K562 (cell line): ENCODE measurements around the gene SPATA45. TPM values are rescaled to one million over a fixed set of nuclear protein-coding genes. Genes with fewer than 3 reads are reported as not detected.

Source experiments
- ARHGAP35 ChIP-seq: fragments of 450-650 bp; IDR thresholded peaks from 2 replicates; pipeline ENCODE4 v1.6.1; 2018; ENCODE audit not compliant: partially characterized antibody
- CBX3 ChIP-seq, 2 experiments: IDR thresholded peaks; 1 replicate in 1 of 2; 2 replicates in 1 of 2; pipeline ENCODE4 v1.6.1; 2012; ENCODE audit warnings: inconsistent platforms in 2 of 2, low read length in 2 of 2, borderline replicate concordance in 1 of 2, control low read depth in 1 of 2
- ETV1 ChIP-seq: fragments of 450-650 bp; conservative IDR thresholded peaks from 2 replicates; pipeline ENCODE4 v1.6.1; 2016; ENCODE audit warnings: missing genetic modification characterization, control low read depth, low read depth, missing compliant biosample characterization
- HDAC2 ChIP-seq: fragments of 450-650 bp; IDR thresholded peaks from 2 replicates; pipeline ENCODE4 v1.6.1; 2016; ENCODE audit warnings: mild to moderate bottlenecking
- HMG20A ChIP-seq: fragments of 450-650 bp; formaldehyde crosslinking; conservative IDR thresholded peaks from 2 replicates; pipeline ENCODE4 v1.4.0; 2020; ENCODE audit warnings: mild to moderate bottlenecking, mixed read lengths
- JUND ChIP-seq, 2 experiments: IDR thresholded peaks; 2 replicates in 1 of 2; 3 replicates in 1 of 2; pipeline ENCODE4 v1.6.1; 2011; ENCODE audit warnings: borderline replicate concordance in 2 of 2, low read depth in 2 of 2, low read length in 2 of 2, improper control_type of control experiment in 1 of 2, missing biosample characterization in 1 of 2, missing genetic modification characterization in 1 of 2, missing genetic modification reagents in 1 of 2
- NBN ChIP-seq: fragments of 450-650 bp; IDR thresholded peaks from 2 replicates; pipeline ENCODE4 v1.6.1; 2016; ENCODE audit warnings: low read depth, mild to moderate bottlenecking
- SMARCE1 ChIP-seq: fragments of 450-650 bp; IDR thresholded peaks from 2 replicates; pipeline ENCODE4 v1.7.1; 2016; ENCODE audit warnings: mild to moderate bottlenecking
- XRCC5 ChIP-seq: fragments of 200-400 bp; formaldehyde crosslinking; IDR thresholded peaks from 2 replicates; pipeline ENCODE4 v1.6.1; 2017; ENCODE audit warnings: low read depth, mild to moderate bottlenecking, low read length
- ZFP1 ChIP-seq: fragments of 450-650 bp; formaldehyde crosslinking; IDR thresholded peaks from 2 replicates; pipeline ENCODE4 v1.4.0; 2020; ENCODE audit warnings: mild to moderate bottlenecking, mixed read lengths
- ZNF133 ChIP-seq: fragments of 250-450 bp; sonication (Bioruptor Pico); IDR thresholded peaks from 2 replicates; pipeline ENCODE4 v1.4.0; 2020; ENCODE audit warnings: mild to moderate bottlenecking
- ZNF165 ChIP-seq: fragments of 250-450 bp; sonication (Bioruptor Pico); IDR thresholded peaks from 2 replicates; pipeline ENCODE4 v1.4.0; 2020; ENCODE audit warnings: borderline replicate concordance
- ZNF407 ChIP-seq: fragments of 450-650 bp; IDR thresholded peaks from 2 replicates; pipeline ENCODE4 v1.6.1; 2016; ENCODE audit warnings: low read depth
- ZNF699 ChIP-seq: fragments of 250-450 bp; sonication (Bioruptor Pico); IDR thresholded peaks from 2 replicates; pipeline ENCODE4 v1.8.0; 2021; ENCODE audit warnings: mild to moderate bottlenecking, moderate library complexity; ENCODE audit not compliant: insufficient replicate concordance
- polyA plus RNA-seq, 8 experiments: library from polyadenylated mRNA; depleted of rRNA in 4 of 8; stranded (reverse) in 5 of 8; unstranded in 3 of 8; fragments of >200 nt; fragmentation: Nextera tagmentation in 2 of 8; fragmentation: Illumina TruSeq in 1 of 8; extraction: Ambion mirVana in 2 of 8; extraction: Trizol in 1 of 8; gene quantifications; 2 replicates each; pipeline versions ENCODE4 v1.2.1 to v1.2.3, GENCODE V29; 2011 to 2014; ENCODE audit warnings: inconsistent platforms in 1 of 8, missing spikeins in 1 of 8
- total RNA-seq, 7 experiments: library from RNA; depleted of rRNA in 6 of 7; stranded (reverse); fragments of >200 nt in 6 of 7; fragmentation: Illumina TruSeq in 2 of 7; extraction: Trizol in 2 of 7; gene quantifications; 2 replicates each; pipeline versions ENCODE4 v1.2.1 to v1.2.3, GENCODE V29; 2011 to 2021; ENCODE audit warnings: low replicate concordance in 1 of 7
- TF ChIP-seq, protein P1 (sequence below), 3 experiments: IDR thresholded peaks in 2 of 3; conservative IDR thresholded peaks in 1 of 3; 2 replicates each; pipeline ENCODE4 v1.5.1; 2011 to 2012; ENCODE audit warnings: low read length in 3 of 3, mild to moderate bottlenecking in 3 of 3, control low read depth in 2 of 3, improper control_type of control experiment in 1 of 3, inconsistent platforms in 1 of 3, low read depth in 1 of 3, mixed read lengths in 1 of 3, moderate library complexity in 1 of 3; ENCODE audit not compliant: insufficient read depth in 2 of 3
- TF ChIP-seq, protein P2 (sequence below): fragments of 250-450 bp; sonication (Bioruptor Pico); IDR thresholded peaks from 2 replicates; pipeline ENCODE4 v1.5.1; 2021; ENCODE audit warnings: mild to moderate bottlenecking

SPATA45 gene
- total and polyA plus RNA-seq, 9 of the 15 experiments (the other 6 are each of a cell fraction or from before 2014, with no cell fraction given) = 0.18 TPM; not detected in 8

DNA sequence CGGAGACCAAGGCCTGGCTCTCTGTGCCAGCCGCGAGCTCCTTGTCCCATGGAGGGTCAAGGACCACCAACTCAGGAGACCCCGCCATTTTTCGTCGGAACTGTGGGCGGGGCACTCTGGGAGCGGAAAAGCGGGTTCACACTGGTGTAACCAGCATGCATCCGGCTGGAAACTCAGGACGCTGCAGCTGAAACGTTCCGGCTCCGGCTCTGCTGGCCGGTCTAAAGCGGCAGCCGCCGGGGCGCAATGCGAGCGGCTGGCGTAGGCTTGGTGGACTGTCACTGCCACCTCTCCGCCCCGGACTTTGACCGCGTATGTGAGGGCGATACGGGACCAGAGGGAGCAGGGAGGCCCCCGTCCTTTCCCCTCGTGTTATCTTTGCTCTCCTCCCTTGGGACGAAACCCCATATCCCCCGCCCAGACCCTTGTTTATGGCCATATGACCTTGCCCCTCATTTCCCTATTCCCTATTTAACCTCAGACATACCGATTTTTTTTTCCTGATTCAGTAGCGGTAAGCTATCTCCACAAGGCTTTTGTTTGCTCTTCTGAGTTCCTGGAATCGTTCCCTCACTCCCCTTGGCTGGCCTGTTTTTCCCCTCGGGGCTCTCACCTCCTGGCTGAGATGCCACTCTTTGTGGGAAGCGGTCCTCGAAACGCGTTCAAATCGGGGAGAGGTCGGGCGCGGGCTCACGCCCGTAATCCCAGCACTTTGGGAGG is 55.6 kb downstream of the SPATA45 start, which contains the start of the genes NSL1 and TATDN3 (continued):
- TF ChIP-seq ZNF133 (CRISPR knock-in tag) (no peak), ZNF407 (no peak), ETV1 (tag) (peak; percentile 77), HDAC2 (0 out of 2 replicates have a peak, but pooled peaks have one; percentile 82), ZFP1 (CRISPR knock-in tag) (no peak; the same call in 1 of the 2 replicates), CBX3 (IDR thresholded peaks at IDR 0.05; ENCODE audit: borderline replicate concordance in 1 of 2, low read length in 2 of 2) (peak in 1 of 2 experiments; percentile 94; a peak in 1 of 3 replicates), ZNF165 (CRISPR knock-in tag) (no peak; the same call in 1 of the 2 replicates), XRCC5 (peak; percentile 98), ARHGAP35 (no peak), JUND (IDR thresholded peaks at IDR 0.05; ENCODE audit: borderline replicate concordance, low read depth, low read length) (peak; percentile 89), JUND (tag; IDR thresholded peaks at IDR 0.05; ENCODE audit: borderline replicate concordance, low read depth, low read length) (peak; percentile 85; the same call in 2 of the 3 replicates), NBN (peak; percentile 74), ZNF699 (CRISPR knock-in tag) (no peak), HMG20A (CRISPR knock-in tag) (no peak), SMARCE1 (peak; percentile 58)
- TF ChIP-seq, protein P1, sequence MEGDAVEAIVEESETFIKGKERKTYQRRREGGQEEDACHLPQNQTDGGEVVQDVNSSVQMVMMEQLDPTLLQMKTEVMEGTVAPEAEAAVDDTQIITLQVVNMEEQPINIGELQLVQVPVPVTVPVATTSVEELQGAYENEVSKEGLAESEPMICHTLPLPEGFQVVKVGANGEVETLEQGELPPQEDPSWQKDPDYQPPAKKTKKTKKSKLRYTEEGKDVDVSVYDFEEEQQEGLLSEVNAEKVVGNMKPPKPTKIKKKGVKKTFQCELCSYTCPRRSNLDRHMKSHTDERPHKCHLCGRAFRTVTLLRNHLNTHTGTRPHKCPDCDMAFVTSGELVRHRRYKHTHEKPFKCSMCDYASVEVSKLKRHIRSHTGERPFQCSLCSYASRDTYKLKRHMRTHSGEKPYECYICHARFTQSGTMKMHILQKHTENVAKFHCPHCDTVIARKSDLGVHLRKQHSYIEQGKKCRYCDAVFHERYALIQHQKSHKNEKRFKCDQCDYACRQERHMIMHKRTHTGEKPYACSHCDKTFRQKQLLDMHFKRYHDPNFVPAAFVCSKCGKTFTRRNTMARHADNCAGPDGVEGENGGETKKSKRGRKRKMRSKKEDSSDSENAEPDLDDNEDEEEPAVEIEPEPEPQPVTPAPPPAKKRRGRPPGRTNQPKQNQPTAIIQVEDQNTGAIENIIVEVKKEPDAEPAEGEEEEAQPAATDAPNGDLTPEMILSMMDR (IDR thresholded peaks at IDR 0.05 in 2 of 3, conservative IDR thresholded peaks at IDR 0.05 in 1 of 3; ENCODE audit: insufficient read depth in 2 of 3, low read depth in 1 of 3, low read length in 3 of 3) = peak in 1 of 3 experiments; percentile 21; a peak in 2 of 6 replicates
- TF ChIP-seq, protein P2, sequence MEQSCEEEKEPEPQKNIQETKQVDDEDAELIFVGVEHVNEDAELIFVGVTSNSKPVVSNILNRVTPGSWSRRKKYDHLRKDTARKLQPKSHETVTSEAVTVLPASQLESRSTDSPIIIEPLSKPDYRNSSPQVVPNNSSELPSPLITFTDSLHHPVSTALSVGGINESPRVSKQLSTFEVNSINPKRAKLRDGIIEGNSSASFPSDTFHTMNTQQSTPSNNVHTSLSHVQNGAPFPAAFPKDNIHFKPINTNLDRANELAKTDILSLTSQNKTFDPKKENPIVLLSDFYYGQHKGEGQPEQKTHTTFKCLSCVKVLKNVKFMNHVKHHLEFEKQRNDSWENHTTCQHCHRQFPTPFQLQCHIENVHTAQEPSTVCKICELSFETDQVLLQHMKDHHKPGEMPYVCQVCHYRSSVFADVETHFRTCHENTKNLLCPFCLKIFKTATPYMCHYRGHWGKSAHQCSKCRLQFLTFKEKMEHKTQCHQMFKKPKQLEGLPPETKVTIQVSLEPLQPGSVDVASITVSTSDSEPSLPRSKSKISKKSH (CRISPR knock-in tag) = no peak
